ENCODE measurements around the gene SESN1. TPM values are rescaled to one million over a fixed set of nuclear protein-coding genes. Genes with fewer than 3 reads are reported as not detected.

SESN1 gene
- total RNA-seq, 1 experiment from 2014 or later, result 1.9 TPM

DNA sequence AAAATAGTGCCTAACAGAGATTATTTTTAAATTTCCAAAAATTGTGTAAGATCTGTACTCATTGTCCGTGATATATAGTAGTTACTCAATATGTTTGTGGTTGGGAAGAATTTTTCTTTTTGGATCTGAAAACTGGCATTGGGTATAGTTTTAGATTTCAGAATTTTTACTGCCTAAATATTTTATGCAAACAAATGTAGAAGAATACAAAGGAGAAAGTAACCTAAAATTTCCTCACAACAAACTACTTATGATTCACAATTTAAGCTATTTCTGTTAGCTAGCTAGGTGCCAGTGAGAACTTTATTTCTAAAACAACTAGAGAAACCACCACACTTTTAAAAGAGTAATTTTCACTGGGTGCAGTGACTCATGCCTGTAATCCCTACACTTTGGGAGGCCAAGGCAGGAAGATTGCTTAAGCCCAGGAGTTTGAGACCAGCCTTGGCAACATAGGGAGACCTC, 38.8 kb downstream of the SESN1 start:
- Histone ChIP-seq H3K9me3 (ENCODE audit: low read length) (no peaks in the 10 kb centered on the region), H3K4me1 (ENCODE audit: low read length) (peaks cover 10% of the 10 kb centered on the region), H2AFZ (ENCODE audit: low read length) (no peak overlapping the region), H3K27me3 (ENCODE audit: low read length) (no peaks in the 10 kb centered on the region), H3K9ac (ENCODE audit: low read length) (no peak overlapping the region), H3K79me2 (ENCODE audit: low read length) (no peaks in the 10 kb centered on the region), H3K36me3 (ENCODE audit: insufficient read depth, low read length) (no peaks in the 10 kb centered on the region), H3K9me2 (replicated peaks; ENCODE audit: insufficient read depth, low read length) (no peaks in the 10 kb centered on the region), H3K4me3 (ENCODE audit: low read length) (no peak overlapping the region), H3K4me2 (ENCODE audit: low read depth, low read length, poor library complexity, severe bottlenecking) (no peak overlapping the region), H4K20me1 (ENCODE audit: insufficient read depth, low read depth, low read length) (no peaks in the 10 kb centered on the region), H3K27ac (ENCODE audit: low read length) (no peak overlapping the region)
- DNase-seq, result no peak

DNA sequence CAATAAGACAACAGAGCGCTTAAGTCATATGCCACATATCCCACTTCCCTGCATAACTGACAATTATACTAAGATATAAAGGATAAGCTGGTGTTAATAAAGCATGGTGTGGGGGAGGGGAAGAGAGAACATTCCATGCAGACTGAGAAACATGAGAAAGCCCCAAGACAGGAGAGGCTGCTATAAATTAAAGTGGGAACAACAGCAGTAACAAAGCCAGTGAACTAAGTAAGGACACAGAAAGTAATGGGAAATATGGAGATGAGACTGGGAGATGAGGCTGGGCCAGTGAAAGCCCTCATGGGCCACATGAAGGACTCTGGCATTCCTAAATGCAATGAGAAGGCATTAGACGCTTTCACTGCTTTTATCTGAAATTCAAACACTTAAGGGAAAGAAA, 41.3 kb downstream of the SESN1 start:
- Histone ChIP-seq H3K36me3 (ENCODE audit: insufficient read depth, low read length) (no peaks in the 10 kb centered on the region), H3K4me1 (ENCODE audit: low read length) (peaks cover 10% of the 10 kb centered on the region), H3K9me2 (replicated peaks; ENCODE audit: insufficient read depth, low read length) (no peaks in the 10 kb centered on the region), H3K27me3 (ENCODE audit: low read length) (no peaks in the 10 kb centered on the region), H3K4me3 (ENCODE audit: low read length) (no peak overlapping the region), H2AFZ (ENCODE audit: low read length) (no peak overlapping the region), H3K27ac (ENCODE audit: low read length) (no peak overlapping the region), H3K9ac (ENCODE audit: low read length) (no peak overlapping the region), H3K9me3 (ENCODE audit: low read length) (no peaks in the 10 kb centered on the region), H3K79me2 (ENCODE audit: low read length) (no peaks in the 10 kb centered on the region), H3K4me2 (ENCODE audit: low read depth, low read length, poor library complexity, severe bottlenecking) (no peak overlapping the region), H4K20me1 (ENCODE audit: insufficient read depth, low read depth, low read length) (no peaks in the 10 kb centered on the region)
- DNase-seq, result no peak

DNA sequence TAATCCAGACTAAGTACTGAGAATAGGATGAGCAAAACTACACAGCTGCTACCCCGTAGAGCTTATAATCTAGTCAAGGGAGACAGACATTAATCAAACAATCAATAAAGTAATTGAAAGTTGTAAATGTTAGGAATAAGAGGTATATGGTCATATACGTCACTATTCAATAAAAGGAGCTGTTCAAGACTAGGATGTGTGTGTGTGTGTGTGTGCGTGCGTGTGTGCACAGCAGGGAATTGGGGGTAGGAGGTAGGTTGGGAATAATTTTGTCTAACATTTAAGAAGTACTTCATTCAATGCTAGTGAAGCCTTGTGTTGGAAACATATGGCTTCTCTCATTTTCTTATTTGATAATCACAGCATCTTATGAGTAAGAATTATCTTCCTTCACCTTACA, 41.8 kb downstream of the SESN1 start:
- no peaks in the 10 kb centered on the region for H3K36me3 ChIP-seq (ENCODE audit: insufficient read depth, low read length)
- H3K9me2 ChIP-seq (replicated peaks; ENCODE audit: insufficient read depth, low read length), result no peaks in the 10 kb centered on the region
- no peaks in the 10 kb centered on the region for H4K20me1 ChIP-seq (ENCODE audit: insufficient read depth, low read depth, low read length)
- H2AFZ ChIP-seq (ENCODE audit: low read length), result no peak overlapping the region
- H3K9me3 ChIP-seq (ENCODE audit: low read length), result no peaks in the 10 kb centered on the region
- no peaks in the 10 kb centered on the region for H3K27me3 ChIP-seq (ENCODE audit: low read length)
- H3K4me2 ChIP-seq (ENCODE audit: low read depth, low read length, poor library complexity, severe bottlenecking), result no peak overlapping the region
- peaks cover 10% of the 10 kb centered on the region for H3K4me1 ChIP-seq (ENCODE audit: low read length)
- no peaks in the 10 kb centered on the region for H3K79me2 ChIP-seq (ENCODE audit: low read length)
- H3K4me3 ChIP-seq (ENCODE audit: low read length), result no peak overlapping the region
- H3K27ac ChIP-seq (ENCODE audit: low read length), result no peak overlapping the region
- H3K9ac ChIP-seq (ENCODE audit: low read length), result no peak overlapping the region
- no peak for DNase-seq

DNA sequence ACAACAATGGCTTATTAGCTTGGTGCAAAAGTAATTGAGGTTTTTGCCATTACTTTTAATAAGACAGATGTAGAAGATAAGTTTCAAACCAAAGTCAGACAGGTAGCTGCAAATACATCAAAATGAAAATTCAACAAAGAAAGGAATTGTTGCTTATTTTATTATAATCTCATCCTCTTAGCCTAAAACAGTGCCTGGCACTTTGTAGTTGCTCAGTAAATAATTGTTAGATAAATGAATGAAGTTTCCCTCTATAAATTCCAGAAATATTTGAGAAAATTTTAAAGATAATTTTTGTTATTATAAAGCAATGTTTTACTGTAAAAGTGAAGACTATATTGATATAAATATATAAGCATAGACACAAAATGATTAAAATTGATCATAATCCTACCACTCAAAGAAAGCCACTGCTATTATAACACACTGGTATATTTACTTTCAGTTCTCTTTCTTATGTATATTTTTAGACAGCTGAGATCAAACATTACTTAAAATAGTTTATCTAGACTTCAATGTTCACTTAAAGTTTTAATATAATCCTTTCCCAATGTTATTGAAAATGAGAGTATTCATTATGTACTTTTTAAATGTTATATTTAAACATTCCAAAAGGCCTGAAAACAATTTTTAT, 42.5 kb downstream of the SESN1 start:
- Histone ChIP-seq H3K4me1 (ENCODE audit: low read length) (peaks cover 10% of the 10 kb centered on the region), H3K79me2 (ENCODE audit: low read length) (no peaks in the 10 kb centered on the region), H3K9me3 (ENCODE audit: low read length) (no peaks in the 10 kb centered on the region), H3K27ac (ENCODE audit: low read length) (no peak overlapping the region), H4K20me1 (ENCODE audit: insufficient read depth, low read depth, low read length) (no peaks in the 10 kb centered on the region), H3K4me3 (ENCODE audit: low read length) (no peak overlapping the region), H3K36me3 (ENCODE audit: insufficient read depth, low read length) (no peaks in the 10 kb centered on the region), H3K4me2 (ENCODE audit: low read depth, low read length, poor library complexity, severe bottlenecking) (no peak overlapping the region), H2AFZ (ENCODE audit: low read length) (no peak overlapping the region), H3K9me2 (replicated peaks; ENCODE audit: insufficient read depth, low read length) (no peaks in the 10 kb centered on the region), H3K9ac (ENCODE audit: low read length) (no peak overlapping the region), H3K27me3 (ENCODE audit: low read length) (no peaks in the 10 kb centered on the region)
- no peak for DNase-seq

DNA sequence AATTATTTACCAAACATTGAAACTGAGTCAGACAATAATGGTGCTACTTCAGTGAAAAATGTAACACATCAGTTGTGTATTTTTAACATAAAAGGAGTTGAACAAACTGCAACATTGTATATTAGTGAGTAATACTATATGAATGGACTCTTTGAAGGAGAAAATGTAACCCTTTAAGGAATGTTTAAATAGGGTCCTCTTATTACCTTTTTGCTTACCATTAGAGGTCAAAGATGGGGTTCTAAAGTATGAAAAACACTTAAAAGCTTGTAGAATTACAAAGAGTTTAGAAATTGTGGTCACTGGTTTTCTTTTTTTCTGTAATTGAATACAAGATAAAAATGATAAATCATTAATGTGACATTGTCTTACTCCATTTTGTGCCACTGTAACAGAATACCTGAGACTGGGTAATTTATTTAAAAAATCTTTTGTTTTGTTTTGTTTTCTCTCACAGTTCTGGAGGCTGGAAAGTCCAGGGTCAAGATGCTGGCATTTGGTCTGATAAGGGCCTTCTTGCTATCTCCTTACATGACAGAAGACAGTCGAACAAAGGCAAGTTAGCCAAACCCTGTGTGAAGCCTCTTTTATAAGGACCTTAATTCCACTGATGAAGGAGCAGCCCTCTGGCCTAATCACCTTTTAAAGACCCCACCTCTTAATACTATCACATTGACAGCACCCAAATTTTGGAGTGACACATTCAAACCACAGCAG, 43.2 kb downstream of the SESN1 start:
- Histone ChIP-seq H3K27me3 (ENCODE audit: low read length) (no peaks in the 10 kb centered on the region), H3K4me2 (ENCODE audit: low read depth, low read length, poor library complexity, severe bottlenecking) (no peak overlapping the region), H3K79me2 (ENCODE audit: low read length) (no peaks in the 10 kb centered on the region), H2AFZ (ENCODE audit: low read length) (no peak overlapping the region), H3K9me3 (ENCODE audit: low read length) (no peaks in the 10 kb centered on the region), H3K4me1 (ENCODE audit: low read length) (peaks cover 10% of the 10 kb centered on the region), H3K9ac (ENCODE audit: low read length) (no peak overlapping the region), H3K36me3 (ENCODE audit: insufficient read depth, low read length) (no peaks in the 10 kb centered on the region), H3K27ac (ENCODE audit: low read length) (no peak overlapping the region), H3K4me3 (ENCODE audit: low read length) (no peak overlapping the region), H4K20me1 (ENCODE audit: insufficient read depth, low read depth, low read length) (no peaks in the 10 kb centered on the region), H3K9me2 (replicated peaks; ENCODE audit: insufficient read depth, low read length) (no peaks in the 10 kb centered on the region)
- DNase-seq, result no peak

DNA sequence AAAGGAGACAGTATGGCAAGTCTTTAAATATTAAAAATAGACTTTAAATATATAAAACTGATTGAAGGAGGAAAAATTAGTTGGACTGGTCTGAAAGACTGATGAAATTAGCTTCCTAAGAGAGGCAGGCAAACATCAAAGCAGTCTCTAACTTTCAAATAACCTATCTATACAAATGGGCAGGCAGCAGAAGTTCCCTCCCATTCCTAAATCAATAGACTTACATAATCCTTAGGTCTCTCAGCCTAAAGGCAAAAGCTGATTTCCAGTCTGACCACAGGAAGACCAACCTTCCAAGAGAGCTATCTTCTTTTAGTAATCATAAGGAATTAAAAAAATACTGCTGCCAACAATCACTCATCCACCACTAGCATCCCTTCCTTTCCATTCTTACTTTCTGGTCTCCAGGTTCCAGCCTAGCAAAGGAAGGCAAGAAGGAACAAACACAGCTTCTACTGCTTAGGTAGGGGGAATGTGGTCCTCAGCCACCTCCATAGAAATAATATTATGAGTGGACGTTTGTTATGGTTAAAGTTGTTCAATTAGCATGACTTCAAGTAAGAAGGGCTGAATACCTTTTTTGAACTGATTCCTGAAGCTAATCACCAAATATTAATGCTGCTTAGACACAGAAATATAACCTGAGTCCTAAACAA, 44.1 kb downstream of the SESN1 start:
- Histone ChIP-seq H3K4me1 (ENCODE audit: low read length) (peaks cover 10% of the 10 kb centered on the region), H3K27ac (ENCODE audit: low read length) (no peak overlapping the region), H3K36me3 (ENCODE audit: insufficient read depth, low read length) (no peaks in the 10 kb centered on the region), H3K4me2 (ENCODE audit: low read depth, low read length, poor library complexity, severe bottlenecking) (no peak overlapping the region), H4K20me1 (ENCODE audit: insufficient read depth, low read depth, low read length) (no peaks in the 10 kb centered on the region), H3K9me3 (ENCODE audit: low read length) (no peaks in the 10 kb centered on the region), H2AFZ (ENCODE audit: low read length) (no peak overlapping the region), H3K79me2 (ENCODE audit: low read length) (no peaks in the 10 kb centered on the region), H3K27me3 (ENCODE audit: low read length) (no peaks in the 10 kb centered on the region), H3K9ac (ENCODE audit: low read length) (no peak overlapping the region), H3K9me2 (replicated peaks; ENCODE audit: insufficient read depth, low read length) (no peaks in the 10 kb centered on the region), H3K4me3 (ENCODE audit: low read length) (no peak overlapping the region)
- DNase-seq, result no peak

DNA sequence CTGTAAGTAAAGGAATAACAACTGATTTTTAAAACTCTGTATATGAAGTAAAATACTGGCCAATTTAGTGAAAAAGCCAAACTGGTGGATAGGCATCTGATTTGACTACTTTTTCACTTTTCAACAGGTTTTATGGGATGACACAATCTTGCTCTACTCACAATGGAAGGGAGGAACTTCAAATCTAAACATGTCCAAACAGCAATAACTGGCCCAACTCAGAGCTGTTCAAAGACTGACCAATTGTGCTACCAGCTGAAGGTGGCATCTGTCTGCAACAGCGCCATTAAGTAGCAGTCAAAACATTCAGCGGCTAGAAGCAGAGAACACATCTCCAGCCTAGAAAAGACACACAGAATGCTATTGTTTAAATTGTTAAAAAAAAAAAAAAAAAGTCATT, 44.6 kb downstream of the SESN1 start:
- H3K27ac ChIP-seq (ENCODE audit: low read length), result no peak overlapping the region
- H3K4me1 ChIP-seq (ENCODE audit: low read length), result peaks cover 10% of the 10 kb centered on the region
- H3K9me3 ChIP-seq (ENCODE audit: low read length), result no peaks in the 10 kb centered on the region
- H3K79me2 ChIP-seq (ENCODE audit: low read length), result no peaks in the 10 kb centered on the region
- no peak overlapping the region for H3K9ac ChIP-seq (ENCODE audit: low read length)
- no peaks in the 10 kb centered on the region for H3K36me3 ChIP-seq (ENCODE audit: insufficient read depth, low read length)
- no peak overlapping the region for H2AFZ ChIP-seq (ENCODE audit: low read length)
- DNase-seq, result no peak
- no peaks in the 10 kb centered on the region for H4K20me1 ChIP-seq (ENCODE audit: insufficient read depth, low read depth, low read length)
- H3K4me2 ChIP-seq (ENCODE audit: low read depth, low read length, poor library complexity, severe bottlenecking), result no peak overlapping the region
- H3K9me2 ChIP-seq (replicated peaks; ENCODE audit: insufficient read depth, low read length), result no peaks in the 10 kb centered on the region
- H3K27me3 ChIP-seq (ENCODE audit: low read length), result no peaks in the 10 kb centered on the region
- no peak overlapping the region for H3K4me3 ChIP-seq (ENCODE audit: low read length)

DNA sequence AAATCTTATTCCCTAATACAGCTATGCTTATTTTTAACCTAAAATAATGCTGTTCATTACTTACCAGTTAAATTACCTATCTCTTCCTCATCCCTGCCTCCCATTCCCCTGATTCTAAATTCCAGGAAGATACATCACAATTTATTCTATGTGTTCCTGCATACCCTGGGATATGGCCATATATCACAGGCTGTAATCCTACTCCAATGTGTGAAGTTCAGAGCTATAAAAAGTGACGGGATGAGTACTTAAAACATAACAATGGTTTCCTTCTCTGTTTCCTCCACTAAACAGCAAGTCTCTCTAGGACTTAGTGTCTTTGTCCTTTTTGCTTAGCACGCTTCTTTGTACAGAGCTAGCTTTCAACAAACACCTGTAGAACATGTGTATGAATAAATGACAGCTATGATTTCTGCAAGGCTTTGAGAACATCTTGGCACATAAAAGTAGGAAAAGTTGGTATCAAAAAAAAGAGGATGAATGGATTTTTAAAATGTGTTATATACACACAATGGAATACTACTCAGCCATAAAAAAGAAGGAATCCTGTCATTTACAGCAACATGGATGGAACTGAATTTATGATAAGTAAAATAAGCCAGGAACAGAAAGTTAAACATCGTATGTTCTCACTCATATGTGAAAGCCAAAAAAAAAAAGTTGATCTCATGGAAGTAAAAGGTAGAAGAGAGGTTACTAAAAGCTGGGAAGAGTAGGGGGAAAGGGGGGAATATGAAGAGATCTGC, 45.8 kb downstream of the SESN1 start:
- H3K27me3 ChIP-seq (ENCODE audit: low read length), result no peaks in the 10 kb centered on the region
- no peak overlapping the region for H3K27ac ChIP-seq (ENCODE audit: low read length)
- H3K4me3 ChIP-seq (ENCODE audit: low read length), result no peak overlapping the region
- H3K4me2 ChIP-seq (ENCODE audit: low read depth, low read length, poor library complexity, severe bottlenecking), result no peak overlapping the region
- H3K9ac ChIP-seq (ENCODE audit: low read length), result no peak overlapping the region
- no peaks in the 10 kb centered on the region for H3K79me2 ChIP-seq (ENCODE audit: low read length)
- DNase-seq, result no peak
- H3K9me2 ChIP-seq (replicated peaks; ENCODE audit: insufficient read depth, low read length), result no peaks in the 10 kb centered on the region
- H4K20me1 ChIP-seq (ENCODE audit: insufficient read depth, low read depth, low read length), result no peaks in the 10 kb centered on the region
- no peaks in the 10 kb centered on the region for H3K9me3 ChIP-seq (ENCODE audit: low read length)
- no peaks in the 10 kb centered on the region for H3K36me3 ChIP-seq (ENCODE audit: insufficient read depth, low read length)
- H2AFZ ChIP-seq (ENCODE audit: low read length), result no peak overlapping the region
- H3K4me1 ChIP-seq (ENCODE audit: low read length), result peaks cover 10% of the 10 kb centered on the region
